HCT116 (cell line): ENCODE measurements around the gene RAPGEFL1. TPM values are rescaled to one million over a fixed set of nuclear protein-coding genes. Genes with fewer than 3 reads are reported as not detected.

Experiments used
- ATAC-seq: fragments of 200-7000 bp; cut with Tn5 transposase; 2 replicates; pipeline ENCODE4 v1.9.1; 2020; ENCODE audit warnings: mild to moderate bottlenecking, moderate library complexity
- BruUV-seq: library from RNA; stranded (reverse); fragments of 400-500 nt; replicated peaks from 2 replicates; lab custom pipeline; 2021; lab: Mats Ljungman, UMichigan
- CTCF ChIA-PET: fragments of 300-600 bp; sonication (Branson Sonifier 250); formaldehyde crosslinking; loops from one replicate; lab custom pipeline; 2021; ENCODE audit warnings: antibody characterized with exemption; lab: Charles Lee
- POLR2A ChIA-PET: fragments of 300-600, 350-600 bp; sonication (Branson Sonifier 250); formaldehyde crosslinking; loops from one replicate; lab custom pipeline; 2021; ENCODE audit warnings: antibody characterized with exemption; lab: Charles Lee
- RAD21 ChIA-PET, 2 experiments: fragments of 300-600 bp; sonication (Branson Sonifier 250); formaldehyde crosslinking; loops; one replicate each; lab custom pipeline; 2023; ENCODE audit warnings: low total read pairs in 2 of 2; ENCODE audit not compliant: uncharacterized antibody in 2 of 2, unreplicated experiment in 2 of 2, low non-redundant PET in 1 of 2; lab: Charles Lee
- DNase-seq: peaks from one replicate; pipeline ENCODE4 v3.0.0-alpha.2; 2010; ENCODE audit warnings: low read depth, low spot score
- H2AFZ ChIP-seq: fragments of 200-600 bp; shearing (Covaris generic), sonication (generic); 2 replicates; pipeline ENCODE4 v1.6.1; 2017; ENCODE audit warnings: low read depth, mixed run types, mixed read lengths, antibody characterized with exemption, low read length; ENCODE audit not compliant: poor library complexity, severe bottlenecking
- H3K27ac ChIP-seq: 2 replicates; pipeline ENCODE4 v1.5.1; 2012; ENCODE audit warnings: low read depth, low read length
- H3K27me3 ChIP-seq: fragments of 200-600 bp; sonication (generic); 2 replicates; pipeline ENCODE4 v1.6.1; 2016; ENCODE audit warnings: mixed run types, low read length, mixed read lengths; ENCODE audit not compliant: insufficient read depth
- H3K36me3 ChIP-seq, 2 experiments: fragments of 200-500 bp in 1 of 2; fragments of 200-600 bp in 1 of 2; sonication (Bioruptor generic) in 1 of 2; sonication (generic) in 1 of 2; 2 replicates each; pipeline versions ENCODE4 v1.5.1 to v1.6.1; 2014 to 2016; ENCODE audit warnings: low read length in 2 of 2, inconsistent platforms in 1 of 2, mixed read lengths in 1 of 2, mixed run types in 1 of 2; ENCODE audit not compliant: insufficient read depth in 2 of 2, control insufficient read depth in 1 of 2
- H3K4me1 ChIP-seq, 2 experiments: fragments of 200-600 bp in 1 of 2; sonication (generic) in 1 of 2; 2 replicates each; pipeline versions ENCODE4 v1.5.1 to v1.6.1; 2012 to 2017; ENCODE audit warnings: low read length in 2 of 2, inconsistent platforms in 1 of 2, mild to moderate bottlenecking in 1 of 2, mixed read lengths in 1 of 2, mixed run types in 1 of 2, moderate library complexity in 1 of 2; ENCODE audit not compliant: insufficient read depth in 2 of 2, control insufficient read depth in 1 of 2
- H3K4me2 ChIP-seq: fragments of 200-600 bp; sonication (generic); 2 replicates; pipeline ENCODE4 v1.6.1; 2017; ENCODE audit warnings: mixed run types, low read length, mixed read lengths
- H3K4me3 ChIP-seq, 2 experiments: fragments of 200-600 bp in 1 of 2; sonication (generic) in 1 of 2; replicated peaks in 1 of 2; 2 replicates each; pipeline ENCODE4 v1.5.1; 2011 to 2016; ENCODE audit warnings: low read length in 2 of 2, control low read depth in 1 of 2, low read depth in 1 of 2, mild to moderate bottlenecking in 1 of 2, mixed read lengths in 1 of 2, mixed run types in 1 of 2
- H3K79me2 ChIP-seq: fragments of 200-600 bp; sonication (generic); 2 replicates; pipeline ENCODE4 v1.6.1; 2017; ENCODE audit warnings: mild to moderate bottlenecking, mixed run types, low read length, moderate library complexity, mixed read lengths; ENCODE audit not compliant: insufficient read depth
- H3K9ac ChIP-seq: fragments of 200-600 bp; sonication (generic); 2 replicates; pipeline ENCODE4 v1.6.1; 2016; ENCODE audit warnings: low read length, mixed read lengths
- H3K9me2 ChIP-seq: fragments of 200-600 bp; sonication (generic), shearing (Covaris generic); 2 replicates; pipeline ENCODE4 v1.6.1; 2017; ENCODE audit warnings: mixed run types, mild to moderate bottlenecking, moderate library complexity; ENCODE audit not compliant: insufficient read depth
- H3K9me3 ChIP-seq, 2 experiments: fragments of 200-500 bp in 1 of 2; fragments of 200-600 bp in 1 of 2; sonication (Bioruptor generic) in 1 of 2; sonication (generic) in 1 of 2; 2 replicates each; pipeline ENCODE4 v1.6.1; 2014 to 2017; ENCODE audit warnings: low read length in 2 of 2, mixed read lengths in 2 of 2, inconsistent platforms in 1 of 2, low read depth in 1 of 2, mild to moderate bottlenecking in 1 of 2, mixed run types in 1 of 2, moderate library complexity in 1 of 2; ENCODE audit not compliant: control insufficient read depth in 1 of 2, insufficient read depth in 1 of 2
- H4K20me1 ChIP-seq: fragments of 200-600 bp; sonication (generic), shearing (Covaris generic); 2 replicates; pipeline ENCODE4 v1.6.1; 2017; ENCODE audit warnings: mixed run types, mild to moderate bottlenecking, moderate library complexity; ENCODE audit not compliant: insufficient read depth
- CBX3 ChIP-seq: IDR thresholded peaks from 2 replicates; pipeline ENCODE4 v1.6.1; 2012; ENCODE audit warnings: low read depth
- CEBPB ChIP-seq: IDR thresholded peaks from 2 replicates; pipeline ENCODE4 v1.6.1; 2012; ENCODE audit warnings: low read depth
- EGR1 ChIP-seq: IDR thresholded peaks from 2 replicates; pipeline ENCODE4 v1.6.1; 2012; ENCODE audit warnings: low read depth
- EZH2 ChIP-seq: fragments of 200-600 bp; sonication (generic); IDR thresholded peaks from 2 replicates; pipeline ENCODE4 v1.6.1; 2017; ENCODE audit warnings: antibody characterized with exemption, mixed run types
- EZH2phosphoT487 ChIP-seq: fragments of 200-600 bp; IDR thresholded peaks from 2 replicates; pipeline ENCODE4 v1.6.1; 2018; ENCODE audit warnings: antibody characterized with exemption, borderline replicate concordance
- FOSL1 ChIP-seq: IDR thresholded peaks from 2 replicates; pipeline ENCODE4 v1.6.1; 2012; ENCODE audit warnings: low read depth
- JUND ChIP-seq: IDR thresholded peaks from 2 replicates; pipeline ENCODE4 v1.6.1; 2012
- RAD21 ChIP-seq: IDR thresholded peaks from 2 replicates; pipeline ENCODE4 v1.6.1; 2012; ENCODE audit warnings: low read depth, mild to moderate bottlenecking
- SIN3A ChIP-seq: IDR thresholded peaks from 2 replicates; pipeline ENCODE4 v1.6.1; 2012; ENCODE audit warnings: low read depth
- SRF ChIP-seq: IDR thresholded peaks from 2 replicates; pipeline ENCODE4 v1.6.1; 2012; ENCODE audit warnings: low read depth
- TCF7L2 ChIP-seq: IDR thresholded peaks from 2 replicates; pipeline ENCODE4 v1.7.0; 2011; ENCODE audit warnings: borderline replicate concordance, inconsistent platforms; ENCODE audit not compliant: insufficient read depth, insufficient read length; ENCODE audit errors: extremely low read depth
- ZFX ChIP-seq: fragments of 450-650 bp; IDR thresholded peaks from 2 replicates; pipeline ENCODE4 v1.6.1; 2017
- ZNF274 ChIP-seq: fragments of 200-500 bp; sonication (Bioruptor generic); IDR thresholded peaks from 2 replicates; pipeline ENCODE4 v1.6.1; 2014; ENCODE audit warnings: mild to moderate bottlenecking, low read depth, low read length, inconsistent platforms
- intact Hi-C: fragments of 100-400 bp; cut with micrococcal nuclease; formaldehyde crosslinking; loops from 2 replicates; pipeline ENCODE4 v1.10.0; 2022
- total RNA-seq: library from RNA; stranded (reverse); gene quantifications from one replicate; pipeline ENCODE4 v1.2.1, GENCODE V29; 2021; ENCODE audit not compliant: unreplicated experiment
- TF ChIP-seq, protein P1 (sequence below): IDR thresholded peaks from 2 replicates; pipeline ENCODE4 v1.6.1; 2012
- TF ChIP-seq, protein P2 (sequence below): IDR thresholded peaks from 2 replicates; pipeline ENCODE4 v1.6.1; 2012; ENCODE audit warnings: low read depth
- TF ChIP-seq, protein P3 (sequence below): IDR thresholded peaks from 2 replicates; pipeline ENCODE4 v1.6.1; 2012

RAPGEFL1 gene
- total RNA-seq, 1 experiment from 2014 or later: 9.7 TPM

DNA sequence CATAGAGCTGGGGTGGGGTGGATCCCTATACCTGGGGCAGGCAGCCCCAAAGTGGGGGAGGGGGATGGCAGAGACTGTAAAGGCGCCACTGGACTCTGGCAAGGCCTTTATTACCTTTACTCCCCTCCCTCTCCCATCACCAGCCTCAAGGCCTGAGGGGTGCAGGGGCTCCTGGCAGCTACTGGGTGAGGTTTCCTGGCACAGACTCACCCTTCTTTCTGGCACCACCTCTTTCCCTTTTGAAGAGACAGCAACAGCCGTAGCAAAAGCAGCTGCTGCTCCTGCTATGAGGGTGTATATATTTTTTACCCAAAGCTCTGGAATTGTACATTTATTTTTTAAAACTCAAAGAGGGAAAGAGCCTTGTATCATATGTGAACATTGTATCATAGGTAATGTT lies 17.6 kb downstream of the RAPGEFL1 start:
- H2AFZ ChIP-seq: no peak overlapping the region
- no peak overlapping the region for H3K9ac ChIP-seq
- no peak for ATAC-seq
- no peaks in the 10 kb centered on the region for H4K20me1 ChIP-seq
- no peak overlapping the region for H3K4me3 ChIP-seq
- peak overlapping the region; percentile 50; the same call in 1 of the 2 replicates for H3K27ac ChIP-seq
- intact Hi-C loops: no loop called here
- H3K36me3 ChIP-seq: no peaks in the 10 kb centered on the region
- no peaks in the 10 kb centered on the region for H3K27me3 ChIP-seq
- no peaks in the 10 kb centered on the region for H3K9me3 ChIP-seq
- CTCF ChIA-PET: no interaction called here
- DNase-seq: no peak
- BruUV-seq: no TSS peak
- H3K79me2 ChIP-seq: no peaks in the 10 kb centered on the region
- H3K4me2 ChIP-seq: no peak overlapping the region
- TF ChIP-seq EGR1: no peak
- no peak for TF ChIP-seq ZNF274
- TF ChIP-seq, protein P1, sequence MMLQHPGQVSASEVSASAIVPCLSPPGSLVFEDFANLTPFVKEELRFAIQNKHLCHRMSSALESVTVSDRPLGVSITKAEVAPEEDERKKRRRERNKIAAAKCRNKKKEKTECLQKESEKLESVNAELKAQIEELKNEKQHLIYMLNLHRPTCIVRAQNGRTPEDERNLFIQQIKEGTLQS: no peak
- no peak for TF ChIP-seq JUND
- no peak for TF ChIP-seq TCF7L2
- no peak for TF ChIP-seq CEBPB
- no peaks in the 10 kb centered on the region for H3K9me2 ChIP-seq
- POLR2A ChIA-PET: no interaction called here
- H3K4me1 ChIP-seq: peaks cover 13 to 28% of the 10 kb centered on the region in 2 experiments
- RAD21 ChIA-PET: no interaction called here

DNA sequence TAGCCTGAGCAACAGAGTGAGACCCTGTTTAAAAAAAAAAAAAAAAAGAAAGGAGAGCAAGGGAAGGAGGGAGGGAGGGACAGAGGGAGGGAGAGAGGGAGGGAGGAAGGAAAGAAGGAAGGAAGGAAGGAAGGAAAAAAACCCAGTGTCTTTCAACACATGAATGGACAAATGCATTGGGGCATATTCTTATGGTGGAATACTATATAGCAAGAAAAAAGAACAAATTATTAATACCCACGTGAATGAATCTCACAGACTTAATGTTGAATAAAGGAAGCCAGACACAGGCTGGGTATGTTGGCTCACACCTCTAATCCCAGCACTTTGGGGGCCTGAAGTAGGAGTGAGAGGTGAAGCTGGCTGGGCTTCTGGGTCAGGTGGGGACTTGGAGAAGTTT lies 20.3 kb downstream of the RAPGEFL1 start:
- POLR2A ChIA-PET: no interaction called here

More for the DNA sequence above, 20.3 kb downstream of the RAPGEFL1 start:
- H3K36me3 ChIP-seq: no peaks in the 10 kb centered on the region
- CTCF ChIA-PET: no interaction called here
- H3K9ac ChIP-seq: no peak overlapping the region
- H3K79me2 ChIP-seq: no peaks in the 10 kb centered on the region
- no peak for DNase-seq
- TF ChIP-seq SRF: no peak
- TF ChIP-seq ZFX: no peak
- TF ChIP-seq EGR1: no peak
- TF ChIP-seq ZNF274: no peak
- no peak for TF ChIP-seq FOSL1
- no peak for TF ChIP-seq CBX3
- TF ChIP-seq, protein P2, sequence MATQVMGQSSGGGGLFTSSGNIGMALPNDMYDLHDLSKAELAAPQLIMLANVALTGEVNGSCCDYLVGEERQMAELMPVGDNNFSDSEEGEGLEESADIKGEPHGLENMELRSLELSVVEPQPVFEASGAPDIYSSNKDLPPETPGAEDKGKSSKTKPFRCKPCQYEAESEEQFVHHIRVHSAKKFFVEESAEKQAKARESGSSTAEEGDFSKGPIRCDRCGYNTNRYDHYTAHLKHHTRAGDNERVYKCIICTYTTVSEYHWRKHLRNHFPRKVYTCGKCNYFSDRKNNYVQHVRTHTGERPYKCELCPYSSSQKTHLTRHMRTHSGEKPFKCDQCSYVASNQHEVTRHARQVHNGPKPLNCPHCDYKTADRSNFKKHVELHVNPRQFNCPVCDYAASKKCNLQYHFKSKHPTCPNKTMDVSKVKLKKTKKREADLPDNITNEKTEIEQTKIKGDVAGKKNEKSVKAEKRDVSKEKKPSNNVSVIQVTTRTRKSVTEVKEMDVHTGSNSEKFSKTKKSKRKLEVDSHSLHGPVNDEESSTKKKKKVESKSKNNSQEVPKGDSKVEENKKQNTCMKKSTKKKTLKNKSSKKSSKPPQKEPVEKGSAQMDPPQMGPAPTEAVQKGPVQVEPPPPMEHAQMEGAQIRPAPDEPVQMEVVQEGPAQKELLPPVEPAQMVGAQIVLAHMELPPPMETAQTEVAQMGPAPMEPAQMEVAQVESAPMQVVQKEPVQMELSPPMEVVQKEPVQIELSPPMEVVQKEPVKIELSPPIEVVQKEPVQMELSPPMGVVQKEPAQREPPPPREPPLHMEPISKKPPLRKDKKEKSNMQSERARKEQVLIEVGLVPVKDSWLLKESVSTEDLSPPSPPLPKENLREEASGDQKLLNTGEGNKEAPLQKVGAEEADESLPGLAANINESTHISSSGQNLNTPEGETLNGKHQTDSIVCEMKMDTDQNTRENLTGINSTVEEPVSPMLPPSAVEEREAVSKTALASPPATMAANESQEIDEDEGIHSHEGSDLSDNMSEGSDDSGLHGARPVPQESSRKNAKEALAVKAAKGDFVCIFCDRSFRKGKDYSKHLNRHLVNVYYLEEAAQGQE: no peak
- TF ChIP-seq RAD21: no peak
- TF ChIP-seq, protein P3, sequence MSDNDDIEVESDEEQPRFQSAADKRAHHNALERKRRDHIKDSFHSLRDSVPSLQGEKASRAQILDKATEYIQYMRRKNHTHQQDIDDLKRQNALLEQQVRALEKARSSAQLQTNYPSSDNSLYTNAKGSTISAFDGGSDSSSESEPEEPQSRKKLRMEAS: no peak
- no peak for TF ChIP-seq EZH2
- no peak for TF ChIP-seq CEBPB
- TF ChIP-seq SIN3A: no peak
- TF ChIP-seq EZH2phosphoT487: no peak
- TF ChIP-seq, protein P1: no peak
- no peak for ATAC-seq
- H3K27ac ChIP-seq: no peak overlapping the region
- no peaks in the 10 kb centered on the region for H3K9me3 ChIP-seq
- no peak overlapping the region for H3K4me2 ChIP-seq
- no peaks in the 10 kb centered on the region for H3K27me3 ChIP-seq
- H3K4me1 ChIP-seq: peaks cover 13 to 21% of the 10 kb centered on the region in 2 experiments
- no peak overlapping the region for H3K4me3 ChIP-seq
- intact Hi-C loops: no loop called here
- RAD21 ChIA-PET: no interaction called here
- no peaks in the 10 kb centered on the region for H4K20me1 ChIP-seq
- no peak overlapping the region for H2AFZ ChIP-seq
- no peaks in the 10 kb centered on the region for H3K9me2 ChIP-seq
- no TSS peak for BruUV-seq
